GM06990 (cell line): ENCODE measurements around the gene UBE3B.

Experiments
- DNase-seq: peaks from one replicate; pipeline ENCODE4 v3.0.0-alpha.2; 2011; ENCODE audit not compliant: insufficient read length; ENCODE audit errors: extremely low read depth
- H3K27me3 ChIP-seq: replicated peaks from 2 replicates; pipeline ENCODE4 v1.6.0; 2011; ENCODE audit warnings: low read length; ENCODE audit not compliant: control insufficient read depth, insufficient read depth
- H3K36me3 ChIP-seq: 2 replicates; pipeline ENCODE4 v1.5.1; 2011; ENCODE audit warnings: low read length; ENCODE audit not compliant: control insufficient read depth, insufficient read depth
- H3K4me3 ChIP-seq: replicated peaks from 2 replicates; pipeline ENCODE4 v1.5.1; 2011; ENCODE audit warnings: low read depth, mild to moderate bottlenecking, control low read depth, low read length
- TF ChIP-seq, protein P1 (sequence below): IDR thresholded peaks from 2 replicates; pipeline ENCODE4 v1.5.1; 2011; ENCODE audit warnings: low read length, control low read depth, mild to moderate bottlenecking, inconsistent platforms; ENCODE audit not compliant: insufficient read depth, poor library complexity, severe bottlenecking

The UBE3B gene

DNA sequence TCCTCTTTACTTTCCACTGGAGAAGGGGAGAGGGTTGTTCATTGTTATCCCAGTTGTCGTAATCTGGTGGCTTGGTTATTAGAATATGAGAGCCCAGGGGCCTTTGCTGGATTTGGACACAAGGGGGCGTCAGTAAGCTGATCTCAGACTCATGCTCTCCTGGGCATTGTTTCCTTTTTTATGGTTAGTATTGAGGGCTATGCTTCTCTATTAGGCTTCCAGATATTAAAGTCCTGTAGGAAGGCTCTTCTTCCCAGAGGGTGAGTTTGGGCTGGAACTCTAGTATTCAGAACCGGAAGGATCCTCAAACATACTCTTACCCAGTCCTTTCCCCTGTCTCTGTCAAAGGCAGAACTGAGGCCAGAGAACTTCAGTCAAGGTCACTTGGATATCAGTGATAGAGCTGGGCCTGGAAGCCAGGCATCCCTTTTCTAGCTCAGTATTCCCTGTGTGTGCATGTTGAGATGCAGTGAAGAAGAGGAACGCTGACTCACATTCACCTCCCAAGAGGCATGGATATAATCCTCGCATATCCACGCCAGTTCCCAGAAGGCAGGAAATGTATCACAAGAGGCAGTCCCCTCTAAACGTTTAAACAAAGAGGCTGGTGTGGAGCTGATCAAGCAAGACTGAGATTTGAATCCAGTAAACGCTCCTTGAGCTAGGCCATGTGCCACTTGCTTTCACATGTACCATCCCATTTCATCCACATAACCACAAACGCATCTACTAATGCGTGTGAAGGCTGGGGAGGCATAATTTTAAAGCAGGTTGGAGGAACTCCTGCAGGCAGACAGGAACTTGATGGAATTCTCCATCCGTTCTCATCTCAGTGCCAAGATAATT, 41.6 kb downstream of the UBE3B start:
- DNase-seq = no peak
- TF ChIP-seq, protein P1, sequence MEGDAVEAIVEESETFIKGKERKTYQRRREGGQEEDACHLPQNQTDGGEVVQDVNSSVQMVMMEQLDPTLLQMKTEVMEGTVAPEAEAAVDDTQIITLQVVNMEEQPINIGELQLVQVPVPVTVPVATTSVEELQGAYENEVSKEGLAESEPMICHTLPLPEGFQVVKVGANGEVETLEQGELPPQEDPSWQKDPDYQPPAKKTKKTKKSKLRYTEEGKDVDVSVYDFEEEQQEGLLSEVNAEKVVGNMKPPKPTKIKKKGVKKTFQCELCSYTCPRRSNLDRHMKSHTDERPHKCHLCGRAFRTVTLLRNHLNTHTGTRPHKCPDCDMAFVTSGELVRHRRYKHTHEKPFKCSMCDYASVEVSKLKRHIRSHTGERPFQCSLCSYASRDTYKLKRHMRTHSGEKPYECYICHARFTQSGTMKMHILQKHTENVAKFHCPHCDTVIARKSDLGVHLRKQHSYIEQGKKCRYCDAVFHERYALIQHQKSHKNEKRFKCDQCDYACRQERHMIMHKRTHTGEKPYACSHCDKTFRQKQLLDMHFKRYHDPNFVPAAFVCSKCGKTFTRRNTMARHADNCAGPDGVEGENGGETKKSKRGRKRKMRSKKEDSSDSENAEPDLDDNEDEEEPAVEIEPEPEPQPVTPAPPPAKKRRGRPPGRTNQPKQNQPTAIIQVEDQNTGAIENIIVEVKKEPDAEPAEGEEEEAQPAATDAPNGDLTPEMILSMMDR = peak; percentile 81
- H3K36me3 ChIP-seq = peaks cover 46% of the 10 kb centered on the region
- H3K27me3 ChIP-seq = no peaks in the 10 kb centered on the region
- H3K4me3 ChIP-seq = no peak overlapping the region

DNA sequence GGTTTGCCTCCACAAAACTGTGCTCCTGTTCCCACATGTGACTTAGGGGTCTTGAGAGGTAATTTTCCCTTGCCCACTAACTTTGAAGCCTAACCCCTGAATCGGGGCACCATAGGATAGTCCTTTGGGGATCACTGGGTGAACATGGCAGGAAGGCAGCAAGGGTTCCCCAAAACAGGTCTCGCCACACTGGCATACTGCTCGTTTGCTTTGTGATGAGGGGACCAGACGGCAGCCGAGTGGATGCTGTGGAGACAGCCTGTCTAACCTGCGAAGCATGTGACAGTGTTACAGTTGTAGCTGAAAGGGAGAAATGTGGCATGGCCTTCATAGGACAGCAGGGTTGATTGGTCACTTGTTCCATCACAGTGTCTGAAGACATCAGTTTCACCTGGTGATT, 42.4 kb downstream of the UBE3B start:
- no peaks in the 10 kb centered on the region for H3K27me3 ChIP-seq
- no peak overlapping the region for H3K4me3 ChIP-seq
- DNase-seq = no peak
- peaks cover 47% of the 10 kb centered on the region for H3K36me3 ChIP-seq
- TF ChIP-seq, protein P1 = no peak

DNA sequence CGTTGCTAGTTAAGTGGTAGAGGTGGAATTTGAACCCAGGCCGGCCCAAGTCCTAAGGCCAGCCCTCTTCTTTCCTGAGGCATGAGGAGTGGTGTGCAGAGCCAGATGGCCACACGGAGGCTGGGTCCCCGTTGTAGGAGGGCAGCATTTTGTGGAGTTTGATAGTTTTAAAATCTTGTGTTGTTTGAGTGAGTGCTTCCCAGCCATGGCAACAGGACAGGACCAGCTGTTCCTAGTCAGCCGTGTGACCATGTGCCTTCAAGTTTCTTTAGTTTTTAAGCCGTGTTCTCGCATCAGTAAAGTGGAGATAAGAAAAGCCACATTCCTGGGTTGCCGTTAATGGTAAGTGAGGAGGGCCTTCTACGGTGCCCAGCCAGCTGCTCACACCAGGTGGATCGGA, 44.4 kb downstream of the UBE3B start:
- Histone ChIP-seq H3K4me3 (no peak overlapping the region), H3K36me3 (peaks cover 46% of the 10 kb centered on the region), H3K27me3 (no peaks in the 10 kb centered on the region)
- TF ChIP-seq, protein P1 = no peak
- DNase-seq = no peak

DNA sequence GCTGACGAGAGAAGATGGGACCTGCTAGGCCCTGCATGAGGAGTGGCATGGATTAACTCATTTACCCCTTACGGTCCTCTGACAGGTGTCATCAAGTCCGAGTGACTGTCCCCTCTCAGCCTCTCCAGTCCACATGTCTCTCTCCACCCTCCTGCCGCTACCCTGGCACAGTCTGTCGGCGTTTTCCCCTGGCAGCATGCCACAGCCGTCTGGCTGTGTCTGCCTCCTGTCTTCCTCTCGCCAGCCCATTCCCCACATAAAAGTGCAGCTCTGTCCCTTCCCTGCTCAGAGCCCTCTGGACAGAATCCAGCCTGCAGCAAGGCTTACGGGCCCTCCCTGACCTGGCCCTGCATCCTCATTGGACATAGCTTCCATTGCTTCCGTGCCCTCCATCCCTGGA, 45.6 kb downstream of the UBE3B start:
- Histone ChIP-seq H3K27me3 (no peaks in the 10 kb centered on the region), H3K36me3 (peaks cover 35% of the 10 kb centered on the region), H3K4me3 (no peak overlapping the region)
- DNase-seq = no peak
- TF ChIP-seq, protein P1 = no peak

DNA sequence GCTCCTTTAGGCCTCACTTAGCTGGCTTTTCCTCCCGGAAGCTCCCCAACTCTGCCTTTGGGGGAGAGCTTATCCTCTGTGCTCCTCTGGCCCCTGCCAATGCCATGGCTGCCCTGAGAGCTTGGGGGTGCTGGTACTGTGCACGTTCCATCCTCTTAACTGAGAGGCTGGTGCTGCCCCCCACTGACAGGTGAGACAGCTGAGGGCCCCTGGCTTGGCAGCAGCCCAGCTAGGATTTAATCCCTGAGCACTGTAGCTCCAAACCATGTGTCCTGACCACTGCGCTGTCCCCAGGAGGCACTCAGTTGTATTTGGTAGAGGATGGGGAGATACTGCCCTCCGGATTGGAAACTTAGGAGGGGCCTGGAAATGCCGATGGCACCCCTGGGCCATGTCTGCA, 46.1 kb downstream of the UBE3B start:
- no peak for DNase-seq
- H3K4me3 ChIP-seq = no peak overlapping the region
- H3K27me3 ChIP-seq = no peaks in the 10 kb centered on the region
- TF ChIP-seq, protein P1 = no peak
- peaks cover 34% of the 10 kb centered on the region for H3K36me3 ChIP-seq
